Measurements from ENCODE around the gene KAT2A. TPM values are rescaled to one million over a fixed set of nuclear protein-coding genes. Genes with fewer than 3 reads are reported as not detected.

The KAT2A gene
- total RNA-seq, 1 experiment from 2014 or later, result 43.5 TPM

- no peaks in the 10 kb centered on the region for H3K27me3 ChIP-seq (ENCODE audit: insufficient read depth, low read length)
- no peaks in the 10 kb centered on the region for H3K27me3 Mint-ChIP-seq (ENCODE audit: low read depth)
- no peak for DNase-seq
- H2BK15ac ChIP-seq (ENCODE audit: low read depth, low read length), result no peak overlapping the region
- H2BK120ac ChIP-seq (ENCODE audit: low read depth, low read length, poor library complexity, severe bottlenecking), result no peak overlapping the region
- H3K9me3 ChIP-seq (ENCODE audit: control insufficient read depth, low read depth, low read length), result no peaks in the 10 kb centered on the region
- no peaks in the 10 kb centered on the region for H3K4me1 ChIP-seq (ENCODE audit: insufficient read depth, low read length)
- TF ChIP-seq CTCF (conservative IDR thresholded peaks at IDR 0.05), result no peak
- no peak overlapping the region for H2BK20ac ChIP-seq (ENCODE audit: low read depth, low read length, poor library complexity, severe bottlenecking)
- no peak overlapping the region for H2BK12ac ChIP-seq (ENCODE audit: insufficient read length, low read depth, low read length)
- no peaks in the 10 kb centered on the region for H3K79me2 ChIP-seq (ENCODE audit: insufficient read depth, low read length)
- no peak overlapping the region for H3K14ac ChIP-seq (ENCODE audit: insufficient read depth, low read length)
- H3K9ac ChIP-seq (ENCODE audit: extremely low read depth, insufficient read length, low read length), result no peak overlapping the region
- no peak overlapping the region for H3K27ac ChIP-seq (ENCODE audit: insufficient read length, low read depth, low read length)
- H3K27ac Mint-ChIP-seq, result no peak overlapping the region; a peak in 1 of 7 replicates
- H3K4me1 Mint-ChIP-seq, result peaks cover 16 to 29% of the 10 kb centered on the region in 2 experiments
- no CpG with 5 or more reads among the region's 30 CpGs for WGBS (ENCODE audit: extremely low coverage, insufficient read length, low lambda C conversion rate)
- no peak overlapping the region for H3K4me3 Mint-ChIP-seq
- H3T11ph ChIP-seq (ENCODE audit: low read length), result no peak overlapping the region
- no peak overlapping the region for H3K18ac ChIP-seq (ENCODE audit: insufficient read length, low read depth, low read length)
- H2AFZ ChIP-seq (ENCODE audit: low read length), result no peak overlapping the region
- no peak overlapping the region for H3K4me2 ChIP-seq (ENCODE audit: insufficient read depth, insufficient read length, low read length)
- no peak overlapping the region for H4K5ac ChIP-seq (ENCODE audit: insufficient read length, low read depth, low read length)
- no peak overlapping the region for H4K91ac ChIP-seq (ENCODE audit: insufficient read length, low read depth, low read length)
- no peak overlapping the region for H3K56ac ChIP-seq (ENCODE audit: insufficient read length, low read depth, low read length)
- no peaks in the 10 kb centered on the region for H3K79me1 ChIP-seq (ENCODE audit: insufficient read depth, low read depth, low read length, poor library complexity, severe bottlenecking)
- no peak overlapping the region for H3K23ac ChIP-seq (ENCODE audit: insufficient read length, low read depth, low read length)
- H2AK5ac ChIP-seq (ENCODE audit: insufficient read length, low read length), result no peak overlapping the region
- no peaks in the 10 kb centered on the region for H3K23me2 ChIP-seq (ENCODE audit: insufficient read length, low read depth, low read length, poor library complexity, severe bottlenecking)
- no peak overlapping the region for H3K4ac ChIP-seq (ENCODE audit: low read depth, low read length)
- no peak overlapping the region for H4K8ac ChIP-seq (replicated peaks; ENCODE audit: insufficient read length, low read depth, low read length)
- H3K36me3 Mint-ChIP-seq (ENCODE audit: insufficient read depth in 1 of 3, low read depth in 3 of 3), result peaks cover 11 to 61% (median 42%) of the 10 kb centered on the region in 3 experiments; a peak in 6 of 7 replicates
- no peaks in the 10 kb centered on the region for H3K9me3 Mint-ChIP-seq
- no peak overlapping the region for H2BK5ac ChIP-seq (ENCODE audit: insufficient read length, low read length)
- H4K20me1 ChIP-seq (ENCODE audit: control insufficient read depth, insufficient read depth, insufficient read length), result no peaks in the 10 kb centered on the region
These were observed 3.6 kb downstream of the KAT2A start for GRCh38 chr17:42117397-42118125.
